ENCODE data around the gene LRTM2.

DNA sequence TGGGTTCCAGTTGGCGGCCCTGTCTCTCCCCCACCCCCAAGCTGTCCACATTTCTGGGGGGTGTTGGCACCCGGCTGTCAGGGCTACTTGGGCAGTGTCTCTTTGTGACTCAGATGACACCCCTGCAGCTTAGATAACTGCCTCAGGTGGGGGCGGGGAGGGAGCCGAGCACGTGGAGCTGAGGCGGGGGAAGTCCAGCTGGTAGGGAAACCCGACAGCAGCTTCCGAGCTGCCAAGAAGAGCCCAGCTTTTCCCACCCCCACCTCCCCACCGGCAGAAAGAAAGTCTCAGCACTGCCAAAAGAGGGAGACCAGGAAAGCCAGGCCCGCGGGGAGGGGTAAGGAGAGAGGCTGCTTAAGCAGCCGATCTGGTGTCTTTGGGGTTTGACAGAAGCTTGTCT, 1.4 kb downstream of the LRTM2 start:
- TF ChIP-seq EZH2 (IDR thresholded peaks at IDR 0.05; ENCODE audit: low read length, missing control alignments) = no peak
- TF ChIP-seq, protein P1, sequence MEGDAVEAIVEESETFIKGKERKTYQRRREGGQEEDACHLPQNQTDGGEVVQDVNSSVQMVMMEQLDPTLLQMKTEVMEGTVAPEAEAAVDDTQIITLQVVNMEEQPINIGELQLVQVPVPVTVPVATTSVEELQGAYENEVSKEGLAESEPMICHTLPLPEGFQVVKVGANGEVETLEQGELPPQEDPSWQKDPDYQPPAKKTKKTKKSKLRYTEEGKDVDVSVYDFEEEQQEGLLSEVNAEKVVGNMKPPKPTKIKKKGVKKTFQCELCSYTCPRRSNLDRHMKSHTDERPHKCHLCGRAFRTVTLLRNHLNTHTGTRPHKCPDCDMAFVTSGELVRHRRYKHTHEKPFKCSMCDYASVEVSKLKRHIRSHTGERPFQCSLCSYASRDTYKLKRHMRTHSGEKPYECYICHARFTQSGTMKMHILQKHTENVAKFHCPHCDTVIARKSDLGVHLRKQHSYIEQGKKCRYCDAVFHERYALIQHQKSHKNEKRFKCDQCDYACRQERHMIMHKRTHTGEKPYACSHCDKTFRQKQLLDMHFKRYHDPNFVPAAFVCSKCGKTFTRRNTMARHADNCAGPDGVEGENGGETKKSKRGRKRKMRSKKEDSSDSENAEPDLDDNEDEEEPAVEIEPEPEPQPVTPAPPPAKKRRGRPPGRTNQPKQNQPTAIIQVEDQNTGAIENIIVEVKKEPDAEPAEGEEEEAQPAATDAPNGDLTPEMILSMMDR (conservative IDR thresholded peaks at IDR 0.05 in 1 of 2, IDR thresholded peaks at IDR 0.05 in 1 of 2; ENCODE audit: low read depth in 1 of 2, low read length in 2 of 2) = no peak

All from fibroblast of lung (primary cell).